GM12878 (cell line): Measurements from ENCODE around the gene LRP4. TPM values are rescaled to one million over a fixed set of nuclear protein-coding genes. Genes with fewer than 3 reads are reported as not detected.

ENCODE experiments used
- ATAC-seq: fragments of 200-7000 bp; cut with Tn5 transposase; 3 replicates; pipeline ENCODE4 v1.9.1; 2020; ENCODE audit warnings: mild to moderate bottlenecking, moderate library complexity
- BruUV-seq: library from RNA; stranded (reverse); fragments of 400-500 nt; replicated peaks from 2 replicates; lab custom pipeline; 2021; lab: Mats Ljungman, UMichigan
- CTCF ChIA-PET: fragments of 300-600 bp; sonication (Branson Sonifier 250); formaldehyde crosslinking; extraction: SDS; loops from one replicate; lab custom pipeline; 2021; ENCODE audit warnings: inconsistent platforms; lab: Yijun Ruan, JAX
- POLR2A ChIA-PET: fragments of 350-600 bp; formaldehyde crosslinking; extraction: SDS; loops from one replicate; lab custom pipeline; 2021; ENCODE audit warnings: inconsistent platforms; lab: Charles Lee
- RAD21 ChIA-PET: fragments of 300-600 bp; sonication (Branson Sonifier 250); formaldehyde crosslinking; loops from one replicate; lab custom pipeline; 2023; ENCODE audit warnings: antibody characterized with exemption; ENCODE audit not compliant: unreplicated experiment; lab: Charles Lee
- SMC1A ChIA-PET: fragments of 300-600 bp; sonication (Branson Sonifier 250); formaldehyde crosslinking; loops from one replicate; lab custom pipeline; 2023; ENCODE audit not compliant: unreplicated experiment, uncharacterized antibody; lab: Charles Lee
- DNase-seq: peaks from one replicate; pipeline ENCODE4 v3.0.0-alpha.2; 2011; ENCODE audit warnings: low read depth, low spot score
- FAIRE-seq: peaks from 3 replicates; lab custom pipeline; 2011; peaks lifted over from hg19 to GRCh38; lab: Jason Lieb, UNC
- H2AFZ ChIP-seq: 2 replicates; pipeline ENCODE4 v1.6.0; 2011; ENCODE audit warnings: low read depth, low read length, control low read depth; ENCODE audit not compliant: control insufficient read depth
- H3K27ac ChIP-seq: 2 replicates; pipeline ENCODE4 v1.5.1; 2011; ENCODE audit warnings: control low read depth; ENCODE audit not compliant: control insufficient read depth, insufficient read depth
- H3K27me3 ChIP-seq, 2 experiments: replicated peaks in 1 of 2; 2 replicates each; pipeline versions ENCODE4 v1.6.0 to v1.6.1; 2011; ENCODE audit warnings: low read length in 1 of 2; ENCODE audit not compliant: control insufficient read depth in 2 of 2, insufficient read depth in 2 of 2
- H3K36me3 ChIP-seq, 2 experiments: 2 replicates each; pipeline ENCODE4 v1.5.1; 2011; ENCODE audit warnings: low read length in 1 of 2; ENCODE audit not compliant: control insufficient read depth in 2 of 2, insufficient read depth in 2 of 2
- H3K4me1 ChIP-seq: 2 replicates; pipeline ENCODE4 v1.6.1; 2011; ENCODE audit warnings: mild to moderate bottlenecking, low read length, moderate library complexity, mixed read lengths; ENCODE audit not compliant: control insufficient read depth, insufficient read depth
- H3K4me2 ChIP-seq: 2 replicates; pipeline ENCODE4 v1.6.0; 2011; ENCODE audit warnings: control low read depth; ENCODE audit not compliant: control insufficient read depth, insufficient read depth
- H3K4me3 ChIP-seq: fragments of 200-600 bp; sonication (generic); 2 replicates; pipeline ENCODE4 v1.5.1; 2016
- H3K79me2 ChIP-seq: 2 replicates; pipeline ENCODE4 v1.6.0; 2011; ENCODE audit warnings: low read length; ENCODE audit not compliant: control insufficient read depth, insufficient read depth
- H3K9ac ChIP-seq: 2 replicates; pipeline ENCODE4 v1.8.0; 2011; ENCODE audit warnings: low read length, control low read depth, mixed read lengths; ENCODE audit not compliant: control insufficient read depth, insufficient read depth
- H3K9me3 ChIP-seq: replicated peaks from 3 replicates; pipeline ENCODE4 v1.5.1; 2011; ENCODE audit warnings: mild to moderate bottlenecking, low read length; ENCODE audit not compliant: control insufficient read depth, insufficient read depth
- H4K20me1 ChIP-seq: 2 replicates; pipeline ENCODE4 v1.6.0; 2011; ENCODE audit not compliant: control insufficient read depth, insufficient read depth
- BHLHE40 ChIP-seq, 2 experiments: fragments of 450-650 bp in 1 of 2; IDR thresholded peaks; 2 replicates each; pipeline ENCODE4 v1.6.1; 2011 to 2017; ENCODE audit warnings: low read depth in 2 of 2, borderline replicate concordance in 1 of 2, improper control_type of control experiment in 1 of 2, low read length in 1 of 2, mild to moderate bottlenecking in 1 of 2
- E2F4 ChIP-seq: IDR thresholded peaks from 2 replicates; pipeline ENCODE4 v1.6.1; 2012; ENCODE audit warnings: low read depth, low read length, improper control_type of control experiment
- HDGF ChIP-seq: fragments of 450-650 bp; IDR thresholded peaks from 2 replicates; pipeline ENCODE4 v1.6.1; 2016; ENCODE audit warnings: antibody characterized with exemption
- IKZF1 ChIP-seq: fragments of 450-650 bp; conservative IDR thresholded peaks from 2 replicates; pipeline ENCODE4 v1.6.1; 2017; ENCODE audit warnings: antibody characterized with exemption, mild to moderate bottlenecking
- MXI1 ChIP-seq: fragments of 150-350 bp; IDR thresholded peaks from 2 replicates; pipeline ENCODE4 v1.6.1; 2011; ENCODE audit warnings: low read depth, mild to moderate bottlenecking, inconsistent platforms, low read length, improper control_type of control experiment
- NBN ChIP-seq: fragments of 450-650 bp; IDR thresholded peaks from 2 replicates; pipeline ENCODE4 v1.6.1; 2016
- RBBP5 ChIP-seq: fragments of 200-600 bp; sonication (generic); conservative IDR thresholded peaks from 2 replicates; pipeline ENCODE4 v1.6.1; 2016
- RELB ChIP-seq: fragments of 450-650 bp; IDR thresholded peaks from 2 replicates; pipeline ENCODE4 v1.6.1; 2017; ENCODE audit warnings: low read depth, mild to moderate bottlenecking, moderate library complexity
- SIN3A ChIP-seq: IDR thresholded peaks from 2 replicates; pipeline ENCODE4 v1.6.1; 2012; ENCODE audit warnings: low read depth, low read length, improper control_type of control experiment
- YBX1 ChIP-seq: fragments of 450-650 bp; IDR thresholded peaks from 2 replicates; pipeline ENCODE4 v1.6.1; 2016; ENCODE audit warnings: antibody characterized with exemption
- ZBTB33 ChIP-seq: fragments of 450-650 bp; IDR thresholded peaks from 2 replicates; pipeline ENCODE4 v1.6.1; 2017; ENCODE audit warnings: mild to moderate bottlenecking
- ZNF207 ChIP-seq: fragments of 450-650 bp; IDR thresholded peaks from 2 replicates; pipeline ENCODE4 v1.6.1; 2014; ENCODE audit warnings: antibody characterized with exemption, mild to moderate bottlenecking, borderline replicate concordance
- ZSCAN29 ChIP-seq: fragments of 450-650 bp; IDR thresholded peaks from 2 replicates; pipeline ENCODE4 v1.6.1; 2017; ENCODE audit warnings: mild to moderate bottlenecking, moderate library complexity
- WGBS: methylation state at CpG from one replicate; pipeline ENCODE4 v1.1.6; 2016; ENCODE audit warnings: low lambda C conversion rate; ENCODE audit not compliant: insufficient replicate concordance, insufficient coverage; ENCODE audit errors: missing lambda C conversion rate; 5-methylcytosine and 5-hydroxymethylcytosine counted together
- in situ Hi-C: fragments of 300-500 bp; cut with MboI; formaldehyde crosslinking; loops from 9 replicates; pipeline ENCODE4 v1.14.3; 2018; ENCODE audit warnings: mixed read lengths
- intact Hi-C: fragments of 100-400 bp; cut with micrococcal nuclease; formaldehyde crosslinking; loops from one replicate; pipeline ENCODE4 v1.14.2; 2022; ENCODE audit not compliant: unreplicated experiment
- polyA plus RNA-seq, 11 experiments: library from polyadenylated mRNA; depleted of rRNA in 4 of 11; unstranded in 6 of 11; stranded (reverse) in 5 of 11; fragments of >200 nt; fragmentation: Nextera tagmentation in 4 of 11; fragmentation: Illumina TruSeq in 1 of 11; extraction: Ambion mirVana in 4 of 11; extraction: Trizol in 1 of 11; gene quantifications; 1 replicate in 1 of 11; 2 replicates in 10 of 11; pipeline versions ENCODE4 v1.2.1 to v1.2.3, GENCODE V29; 2011 to 2016; ENCODE audit warnings: inconsistent platforms in 2 of 11, missing spikeins in 2 of 11, low read depth in 1 of 11
- total RNA-seq, 4 experiments: library from RNA; depleted of rRNA in 3 of 4; stranded (reverse); fragments of >200 nt in 3 of 4; fragmentation: Illumina TruSeq in 1 of 4; extraction: Trizol in 1 of 4; gene quantifications; 2 replicates each; pipeline versions ENCODE4 v1.2.1 to v1.2.3, GENCODE V29; 2013 to 2021
- TF ChIP-seq, protein P1 (sequence below): fragments of 450-650 bp; IDR thresholded peaks from 2 replicates; pipeline ENCODE4 v1.6.1; 2014; ENCODE audit warnings: mild to moderate bottlenecking
- TF ChIP-seq, protein P2 (sequence below): fragments of 450-650 bp; IDR thresholded peaks from 2 replicates; pipeline ENCODE4 v1.6.1; 2016; ENCODE audit warnings: mild to moderate bottlenecking

The LRP4 gene
- total and polyA plus RNA-seq, 10 of the 15 experiments (the other 5 are each of a cell fraction or from before 2014, with no cell fraction given) = under 0.01 to 0.06 (median 0.03) TPM; not detected in 6

DNA sequence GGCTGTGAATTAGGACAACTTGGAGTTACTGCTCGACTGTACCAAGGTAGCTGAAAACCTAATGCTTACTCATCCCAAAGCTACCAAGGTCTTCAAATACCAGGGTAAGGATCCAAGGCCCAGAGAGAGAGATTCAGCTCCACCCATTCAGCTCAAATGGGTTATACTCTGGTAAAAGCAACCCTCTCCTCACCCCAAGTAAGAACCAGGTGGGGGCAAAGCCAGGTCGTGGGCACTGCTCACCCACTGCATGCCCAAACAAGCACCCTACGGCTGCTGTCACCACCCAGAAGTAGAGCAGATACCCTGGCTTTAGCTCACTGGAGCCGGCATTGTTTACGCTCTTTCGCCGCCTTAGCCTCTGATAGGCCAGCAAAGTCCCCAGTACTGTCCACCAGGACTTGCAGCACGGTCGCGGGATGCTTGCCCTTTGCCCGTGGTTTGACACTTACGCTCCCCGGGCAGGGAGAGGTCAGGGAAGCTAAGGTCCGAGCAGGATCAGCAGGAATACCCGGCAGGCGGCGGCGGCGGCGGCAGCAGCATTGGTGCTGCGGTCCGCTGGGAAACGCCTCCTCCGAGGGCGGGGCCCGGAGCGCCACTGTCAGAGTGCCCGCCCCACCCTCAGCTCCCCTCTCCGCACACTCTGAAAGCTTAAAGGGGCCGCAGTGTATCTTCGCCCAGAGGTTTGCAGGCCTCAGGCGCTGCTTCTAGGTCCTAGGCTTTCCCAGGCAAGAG lies 91.9 kb downstream of the LRP4 start:
- no peak overlapping the region; the same call in 1 of the 2 replicates for H3K27ac ChIP-seq
- peak overlapping the region; percentile 67; the same call in 1 of the 2 replicates for H3K4me3 ChIP-seq
- ChIA-PET CTCF (interaction anchor here (0.7 to 1.8 kb wide), 6 partner anchors 16 to 389 kb away, joined by 3 to 7 read pairs (median 4); partner anchors contain the start of genes CKAP5 and DDB2), SMC1A (interaction anchor here (0.6 to 1.8 kb wide), 6 partner anchors 17 to 326 kb away, joined by 3 to 6 read pairs (median 3); no protein-coding TSS in a partner anchor), POLR2A (interaction anchor here (0.6 kb wide), 1 partner anchor 366 kb away, joined by 4 read pairs; no protein-coding TSS in a partner anchor), RAD21 (interaction anchor here (0.6 to 0.7 kb wide), 2 partner anchors 19 to 740 kb away, joined by 3 to 4 read pairs; no protein-coding TSS in a partner anchor)
- peaks cover 6% of the 10 kb centered on the region; the same call in 1 of the 2 replicates for H4K20me1 ChIP-seq
- peak; percentile 100 for ATAC-seq
- 0 out of 2 replicates have a peak, but pooled peaks have one; percentile 25 for TF ChIP-seq NBN
- TF ChIP-seq ZBTB33 = peak; percentile 21; the same call in 1 of the 2 replicates
- no peak for TF ChIP-seq SIN3A
- TF ChIP-seq, protein P1, sequence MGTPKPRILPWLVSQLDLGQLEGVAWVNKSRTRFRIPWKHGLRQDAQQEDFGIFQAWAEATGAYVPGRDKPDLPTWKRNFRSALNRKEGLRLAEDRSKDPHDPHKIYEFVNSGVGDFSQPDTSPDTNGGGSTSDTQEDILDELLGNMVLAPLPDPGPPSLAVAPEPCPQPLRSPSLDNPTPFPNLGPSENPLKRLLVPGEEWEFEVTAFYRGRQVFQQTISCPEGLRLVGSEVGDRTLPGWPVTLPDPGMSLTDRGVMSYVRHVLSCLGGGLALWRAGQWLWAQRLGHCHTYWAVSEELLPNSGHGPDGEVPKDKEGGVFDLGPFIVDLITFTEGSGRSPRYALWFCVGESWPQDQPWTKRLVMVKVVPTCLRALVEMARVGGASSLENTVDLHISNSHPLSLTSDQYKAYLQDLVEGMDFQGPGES = no peak
- TF ChIP-seq RBBP5 = no peak
- 0 out of 2 replicates have a peak, but pooled peaks have one; percentile 11 for TF ChIP-seq MXI1
- peak; percentile 28; the same call in 1 of the 2 replicates for TF ChIP-seq IKZF1
- TF ChIP-seq, protein P2, sequence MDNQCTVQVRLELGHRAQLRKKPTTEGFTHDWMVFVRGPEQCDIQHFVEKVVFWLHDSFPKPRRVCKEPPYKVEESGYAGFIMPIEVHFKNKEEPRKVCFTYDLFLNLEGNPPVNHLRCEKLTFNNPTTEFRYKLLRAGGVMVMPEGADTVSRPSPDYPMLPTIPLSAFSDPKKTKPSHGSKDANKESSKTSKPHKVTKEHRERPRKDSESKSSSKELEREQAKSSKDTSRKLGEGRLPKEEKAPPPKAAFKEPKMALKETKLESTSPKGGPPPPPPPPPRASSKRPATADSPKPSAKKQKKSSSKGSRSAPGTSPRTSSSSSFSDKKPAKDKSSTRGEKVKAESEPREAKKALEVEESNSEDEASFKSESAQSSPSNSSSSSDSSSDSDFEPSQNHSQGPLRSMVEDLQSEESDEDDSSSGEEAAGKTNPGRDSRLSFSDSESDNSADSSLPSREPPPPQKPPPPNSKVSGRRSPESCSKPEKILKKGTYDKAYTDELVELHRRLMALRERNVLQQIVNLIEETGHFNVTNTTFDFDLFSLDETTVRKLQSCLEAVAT = peak; percentile 71
- peak; percentile 47; the same call in 1 of the 2 replicates for TF ChIP-seq ZNF207
- TF ChIP-seq BHLHE40 (IDR thresholded peaks at IDR 0.05; ENCODE audit: borderline replicate concordance in 1 of 2, low read depth in 2 of 2, low read length in 1 of 2) = peak in 1 of 2 experiments; percentile 57; a peak in 1 of 4 replicates
- no peak for TF ChIP-seq ZSCAN29
- TF ChIP-seq YBX1 = no peak
- TF ChIP-seq HDGF = peak; percentile 81; the same call in 1 of the 2 replicates
- TF ChIP-seq E2F4 = no peak
- peak; percentile 69; the same call in 1 of the 2 replicates for TF ChIP-seq RELB
- DNase-seq = no peak
- peaks cover 7% of the 10 kb centered on the region; the same call in 1 of the 2 replicates for H3K4me1 ChIP-seq
- WGBS = 24% methylated on average over 31 of the region's 32 CpGs
- BruUV-seq = no TSS peak
- H3K4me2 ChIP-seq = peak overlapping the region; percentile 70
- no peaks in the 10 kb centered on the region for H3K27me3 ChIP-seq
- H3K9ac ChIP-seq = 0 out of 2 replicates have a peak overlapping the region, but pooled peaks have one; percentile 0
- no peaks in the 10 kb centered on the region for H3K9me3 ChIP-seq
- in situ Hi-C loops = no loop called here
- no peaks in the 10 kb centered on the region for H3K36me3 ChIP-seq
- peaks cover 83% of the 10 kb centered on the region for H3K79me2 ChIP-seq
- intact Hi-C loops = loop anchor here (2.0 kb wide), 1 partner anchor 20 kb away; the partner anchor contains the start of gene CKAP5
- FAIRE-seq = no peak
- peak overlapping the region; percentile 52 for H2AFZ ChIP-seq
